GM18511 (cell line): ENCODE measurements around the gene MYPN.

Experiments used
- ATAC-seq: cut with Tn5 transposase; IDR thresholded peaks from one replicate; pipeline ENCODE4 v1.9.1; 2021; ENCODE audit warnings: mild to moderate bottlenecking, moderate library complexity; ENCODE audit not compliant: unreplicated experiment

The MYPN gene

DNA sequence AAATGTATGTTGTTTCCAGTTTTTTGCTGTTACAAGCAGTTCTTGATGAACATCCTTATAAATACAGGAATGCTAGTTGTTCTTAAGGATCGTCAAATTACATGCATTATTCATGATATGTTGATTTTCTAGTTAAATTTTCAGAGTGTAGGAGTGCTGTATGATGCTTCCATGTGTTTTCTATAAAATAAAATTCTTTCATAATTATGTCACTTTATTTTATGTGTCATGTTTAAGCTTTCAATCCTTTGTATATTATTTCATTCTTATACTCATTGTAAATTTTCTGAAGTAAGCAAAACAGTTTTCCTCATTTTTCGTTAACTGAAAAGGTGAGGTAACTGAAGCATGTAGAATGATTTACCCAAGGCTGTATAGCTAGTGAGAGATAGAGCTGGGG lies 16.8 kb upstream of the MYPN start:
- ATAC-seq: no peak

DNA sequence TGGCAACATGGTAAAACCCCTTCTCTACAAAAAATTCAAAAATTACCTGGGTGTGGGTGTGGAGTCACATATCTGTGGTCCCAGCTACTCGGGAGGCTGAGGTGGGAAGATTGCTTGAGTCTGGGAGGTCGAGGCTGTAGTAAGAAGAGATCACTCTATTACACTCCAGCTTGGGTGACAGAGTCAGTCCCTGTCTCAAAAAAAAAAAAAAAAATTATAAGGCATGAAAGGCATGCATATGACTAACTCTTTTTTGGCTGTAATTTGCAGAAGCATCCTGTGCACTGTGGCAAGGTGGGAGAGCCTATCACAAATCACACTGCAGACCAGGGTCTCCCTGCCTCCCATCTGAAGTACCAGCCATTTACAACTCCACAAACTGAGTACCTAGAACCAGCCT lies 14.1 kb upstream of the MYPN start:
- ATAC-seq: no peak

DNA sequence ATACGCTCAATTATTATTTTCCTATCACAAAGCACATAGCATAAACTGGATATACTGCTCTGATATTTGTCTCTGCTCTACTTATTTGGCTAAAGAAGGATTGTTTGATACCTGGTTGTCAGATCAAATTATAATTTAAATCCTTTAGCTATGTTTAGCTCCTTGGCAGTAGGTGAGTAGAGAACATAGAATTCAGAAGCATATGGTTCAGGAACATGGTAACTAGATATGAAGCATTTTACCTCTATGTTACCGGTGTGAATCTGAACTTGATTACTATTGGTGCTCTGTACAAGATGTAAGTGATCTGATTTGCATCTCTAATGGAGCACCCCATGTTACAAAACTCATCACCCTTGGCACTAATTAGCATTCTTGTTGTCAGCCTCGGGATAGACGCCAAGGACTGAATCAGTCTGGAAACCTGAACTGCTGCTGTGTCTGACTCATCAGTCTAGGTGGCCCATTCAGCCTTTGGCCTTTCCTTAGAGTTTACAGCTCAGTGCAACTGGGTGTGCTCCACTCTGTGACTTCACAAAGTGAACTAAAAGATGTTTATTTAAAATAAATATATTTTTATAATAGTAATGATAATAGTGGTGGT lies 12.3 kb upstream of the MYPN start:
- ATAC-seq: no peak

DNA sequence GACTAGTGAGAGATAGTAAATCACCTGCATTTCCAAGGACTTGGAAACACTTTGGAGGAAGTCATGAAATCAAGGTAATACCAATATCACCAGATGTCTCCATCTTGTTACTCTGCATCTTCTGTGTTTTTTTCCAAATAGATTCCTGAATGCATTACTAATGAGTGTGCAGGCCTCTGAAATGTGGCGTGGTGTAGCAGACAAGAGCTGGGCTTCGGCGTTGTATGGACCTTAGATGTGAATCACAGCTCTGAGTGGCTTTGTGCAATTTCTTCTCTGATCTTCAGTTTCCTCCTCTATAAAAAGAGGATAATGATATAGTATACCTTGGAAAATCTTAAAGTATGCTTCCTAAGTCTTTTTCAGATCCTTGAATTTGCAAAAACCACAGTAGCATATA lies 9.6 kb upstream of the MYPN start:
- no peak for ATAC-seq

DNA sequence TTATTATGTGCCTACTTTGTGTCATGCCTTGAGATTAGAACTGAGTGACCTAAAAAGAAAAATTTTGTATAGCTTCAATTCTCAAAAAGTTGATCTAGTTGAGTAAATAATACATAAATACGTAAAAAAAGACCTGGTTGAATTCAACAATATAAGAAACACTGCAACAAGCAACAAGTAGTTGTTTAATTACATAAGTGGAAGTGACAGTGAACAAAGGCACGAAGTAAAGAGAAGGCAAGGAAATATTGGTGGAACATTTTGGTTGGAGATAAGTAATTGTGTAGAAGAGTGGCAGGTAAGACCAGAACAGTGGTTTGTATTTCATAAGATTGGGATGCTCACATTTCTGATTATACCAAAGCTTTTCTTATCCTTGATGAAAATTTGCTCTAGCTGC lies 8.2 kb upstream of the MYPN start:
- no peak for ATAC-seq

DNA sequence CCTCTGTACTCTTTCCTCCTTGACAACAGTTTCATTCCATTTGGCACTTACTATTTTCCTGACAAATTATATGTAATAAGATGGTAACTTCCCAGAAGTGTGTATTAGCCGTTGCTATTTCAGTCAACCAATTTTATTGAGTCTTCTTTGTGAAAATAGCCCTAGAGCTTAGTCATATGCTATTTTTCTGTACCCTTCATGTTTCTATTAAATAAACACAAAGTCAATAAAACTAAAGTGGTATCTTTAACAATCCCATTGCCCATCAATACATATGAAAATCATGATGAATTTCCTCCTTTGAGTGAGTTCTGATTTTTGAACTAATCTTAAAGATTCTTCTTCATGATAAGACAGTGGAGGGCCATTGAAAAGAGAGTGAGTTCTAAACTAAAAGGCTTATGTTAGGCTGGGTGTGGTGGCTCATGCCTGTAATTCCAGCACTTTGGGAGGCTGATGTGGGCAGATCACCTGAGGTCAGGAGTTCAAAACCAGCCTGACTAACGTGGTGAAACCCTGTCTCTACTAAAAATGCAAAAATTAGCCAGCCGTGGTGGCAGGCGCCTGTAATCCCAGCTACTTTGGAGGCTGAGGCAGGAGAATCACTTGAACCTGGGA lies 5.9 kb upstream of the MYPN start:
- no peak for ATAC-seq

DNA sequence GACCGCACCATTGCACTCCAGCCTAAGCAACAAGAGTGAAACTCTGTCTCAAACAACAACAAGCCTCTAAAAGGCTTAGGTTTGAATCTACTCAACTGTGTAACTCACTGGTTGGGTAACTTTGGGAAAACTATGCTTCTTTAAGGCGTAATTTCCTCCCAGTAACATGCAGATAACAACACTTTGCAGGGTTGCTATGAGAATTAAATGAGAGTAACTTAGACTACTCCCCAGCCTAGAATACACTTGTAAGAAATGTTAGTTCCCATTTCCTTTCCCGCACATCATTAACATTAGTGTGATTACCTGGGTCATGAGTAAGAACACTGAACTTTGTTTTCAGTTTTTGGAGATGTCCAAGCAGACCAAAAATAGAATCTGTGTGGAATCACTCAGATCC lies 5.4 kb upstream of the MYPN start:
- ATAC-seq: no peak

DNA sequence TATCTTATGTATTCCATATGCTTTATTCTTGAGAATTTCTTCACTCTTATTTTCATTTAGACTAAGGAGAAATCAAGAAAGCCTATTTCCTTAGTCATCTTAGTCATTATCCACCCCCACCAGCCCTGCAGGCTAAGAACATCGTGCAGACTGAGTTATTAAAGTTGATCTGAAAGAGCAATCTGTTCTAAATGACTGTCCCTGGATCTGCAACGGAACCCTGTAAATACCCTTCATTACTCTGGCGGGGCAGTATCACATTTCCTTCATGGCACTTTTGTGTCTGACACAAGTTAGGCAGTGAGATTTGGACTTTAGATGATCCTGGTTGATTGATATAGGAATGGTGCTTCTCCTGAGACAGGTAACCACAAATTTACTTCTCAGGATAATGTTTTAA lies 3.5 kb upstream of the MYPN start:
- no peak for ATAC-seq

DNA sequence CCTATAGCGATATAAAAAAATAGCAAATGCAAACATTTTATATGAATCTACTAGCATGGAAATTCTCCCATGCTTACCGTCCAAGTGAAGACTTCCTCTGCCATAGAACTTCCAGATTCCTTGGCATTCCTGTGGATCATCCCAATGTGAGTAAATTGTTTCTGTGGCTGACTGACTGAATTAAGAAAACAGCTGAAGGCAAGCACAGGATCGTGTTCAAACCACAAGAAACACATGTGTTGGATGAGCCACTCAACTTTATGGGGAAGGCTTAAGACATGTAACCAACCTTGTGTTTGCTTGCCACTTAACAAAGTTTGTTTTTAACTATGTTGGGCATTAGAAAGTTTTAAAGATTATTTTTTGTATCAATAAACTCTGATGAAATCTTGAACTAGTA lies 2.6 kb upstream of the MYPN start:
- ATAC-seq: no peak

DNA sequence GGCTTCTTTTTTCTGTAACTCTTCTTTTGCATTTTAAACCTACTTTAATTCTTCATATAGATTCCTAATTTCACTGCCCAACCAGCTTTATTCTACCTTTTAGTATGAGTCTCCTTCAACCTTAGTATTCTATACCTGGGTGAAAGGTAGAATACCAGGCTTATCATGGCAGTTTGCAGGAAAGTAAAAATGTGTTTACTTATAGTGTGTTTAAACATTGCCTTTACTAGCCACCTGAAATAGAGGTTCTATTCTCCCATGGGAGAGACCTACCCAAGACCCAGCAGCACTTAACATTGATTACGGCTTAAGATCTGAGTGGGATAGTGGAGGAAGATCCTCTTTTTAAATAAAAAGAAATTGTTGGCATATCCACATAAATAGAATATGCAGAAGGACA lies 1.6 kb upstream of the MYPN start:
- no peak for ATAC-seq

DNA sequence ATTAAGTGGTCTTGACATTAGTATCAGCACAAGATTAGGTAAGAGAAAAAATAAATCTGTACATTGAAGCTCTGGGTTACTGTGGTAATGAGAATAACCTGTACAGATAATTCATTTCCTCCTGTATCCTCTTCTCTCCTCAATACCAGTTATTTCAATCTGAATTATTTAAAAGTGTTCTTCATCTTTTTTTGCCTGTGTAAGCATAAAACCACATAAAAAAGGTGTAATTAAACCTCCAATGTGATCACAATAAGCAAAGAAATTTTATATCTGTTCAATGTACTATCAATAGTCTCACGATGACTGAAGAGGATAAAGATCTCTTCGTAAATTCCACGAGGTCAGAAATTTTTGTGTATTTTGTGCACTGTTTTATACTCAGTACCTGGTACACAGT lies 1.2 kb upstream of the MYPN start:
- ATAC-seq: no peak

DNA sequence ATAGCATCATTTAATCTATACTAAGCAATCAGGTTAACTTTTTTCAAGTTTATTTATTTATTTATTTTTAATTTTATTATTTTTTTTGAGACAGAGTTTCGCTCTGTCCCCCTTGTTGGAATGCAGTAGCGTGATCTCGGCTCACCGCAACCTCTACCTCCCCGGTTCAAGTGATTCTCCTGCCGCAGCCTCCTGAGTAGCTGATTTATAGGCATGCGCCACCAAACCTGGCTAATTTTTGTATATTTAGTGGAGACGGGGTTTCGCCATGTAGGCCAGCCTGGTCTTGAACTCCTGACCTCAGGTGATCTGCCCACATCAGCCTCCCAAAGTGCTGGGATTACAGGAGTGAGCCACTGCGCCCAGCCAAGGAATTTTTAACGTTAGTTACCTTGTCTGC lies 635 bp upstream of the MYPN start:
- ATAC-seq: no peak

DNA sequence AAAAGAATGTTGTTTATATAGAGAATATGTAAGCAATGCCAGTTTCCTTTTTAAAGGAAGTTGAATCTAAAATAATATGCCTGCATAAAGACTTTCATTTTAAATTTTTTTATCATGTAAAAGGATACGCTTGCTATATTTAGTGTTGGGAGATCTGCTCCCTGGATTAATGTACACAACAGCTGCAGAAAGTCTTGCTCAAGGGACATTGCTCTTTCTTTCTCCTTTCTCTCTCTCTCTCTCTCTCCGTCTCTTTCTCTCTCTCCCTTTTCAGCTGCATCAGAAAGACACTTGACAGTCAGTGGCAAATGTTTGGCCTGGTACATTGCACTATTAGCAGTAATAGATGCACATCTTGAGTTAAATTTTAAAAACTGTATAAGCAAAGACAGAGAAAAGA lies 739 bp downstream of the MYPN start:
- no peak for ATAC-seq

DNA sequence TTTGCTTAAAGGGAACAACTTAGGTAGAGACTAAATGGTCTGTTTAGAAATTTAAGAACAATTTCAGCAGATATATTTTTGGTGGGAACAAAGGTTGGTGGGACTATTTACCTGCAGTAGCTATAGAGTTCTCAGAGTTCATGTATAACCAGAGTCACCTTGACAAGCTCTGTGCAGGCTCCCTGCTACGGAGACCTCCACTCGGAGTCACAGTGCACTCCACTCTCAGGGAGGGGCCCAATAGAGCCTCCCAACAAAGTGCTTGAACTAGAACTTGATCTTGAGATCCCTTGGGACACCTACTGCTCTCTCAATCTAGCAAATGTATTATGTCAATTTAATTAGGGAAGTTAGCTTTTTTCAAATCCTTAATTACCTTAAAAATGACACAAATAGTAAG lies 2.3 kb downstream of the MYPN start:
- no peak for ATAC-seq

DNA sequence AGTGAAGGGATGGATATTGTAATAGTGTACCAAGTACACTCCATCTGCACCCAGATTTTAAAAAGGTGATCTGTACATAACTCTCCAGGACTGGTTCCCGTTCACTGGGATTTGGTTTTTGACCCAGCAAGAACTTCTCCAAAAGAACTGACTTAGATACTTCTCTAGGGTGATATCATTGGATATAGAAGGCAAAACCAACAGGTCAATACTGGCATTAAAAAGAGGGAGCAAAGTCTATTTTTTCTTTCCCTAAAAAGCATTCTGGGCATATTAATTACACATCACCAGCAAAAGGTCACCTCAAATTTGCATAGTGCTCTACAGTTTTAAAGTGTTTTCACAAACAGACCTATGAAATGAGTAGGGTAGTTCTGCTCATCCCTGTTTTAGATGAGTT lies 3.5 kb downstream of the MYPN start:
- ATAC-seq: no peak

DNA sequence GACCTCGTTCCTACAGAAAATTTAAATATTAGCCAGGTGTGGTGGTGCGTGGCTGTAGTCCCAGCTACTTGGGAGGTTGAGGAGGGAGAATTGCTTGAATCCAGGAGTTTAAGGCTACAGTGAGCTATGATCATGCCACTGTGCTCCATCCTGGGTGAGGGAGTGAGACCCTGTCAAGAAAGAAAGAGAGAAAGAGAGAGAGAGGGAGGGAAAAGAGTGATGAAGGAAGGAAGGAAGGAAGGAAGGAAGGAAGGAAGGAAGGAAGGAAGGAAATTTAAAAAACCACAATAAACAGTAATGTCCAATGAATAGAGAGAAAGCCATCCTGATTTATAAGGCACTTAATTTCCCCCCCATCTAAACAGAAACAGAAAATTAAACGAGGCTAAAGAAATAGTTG lies 9.4 kb downstream of the MYPN start:
- ATAC-seq: no peak

DNA sequence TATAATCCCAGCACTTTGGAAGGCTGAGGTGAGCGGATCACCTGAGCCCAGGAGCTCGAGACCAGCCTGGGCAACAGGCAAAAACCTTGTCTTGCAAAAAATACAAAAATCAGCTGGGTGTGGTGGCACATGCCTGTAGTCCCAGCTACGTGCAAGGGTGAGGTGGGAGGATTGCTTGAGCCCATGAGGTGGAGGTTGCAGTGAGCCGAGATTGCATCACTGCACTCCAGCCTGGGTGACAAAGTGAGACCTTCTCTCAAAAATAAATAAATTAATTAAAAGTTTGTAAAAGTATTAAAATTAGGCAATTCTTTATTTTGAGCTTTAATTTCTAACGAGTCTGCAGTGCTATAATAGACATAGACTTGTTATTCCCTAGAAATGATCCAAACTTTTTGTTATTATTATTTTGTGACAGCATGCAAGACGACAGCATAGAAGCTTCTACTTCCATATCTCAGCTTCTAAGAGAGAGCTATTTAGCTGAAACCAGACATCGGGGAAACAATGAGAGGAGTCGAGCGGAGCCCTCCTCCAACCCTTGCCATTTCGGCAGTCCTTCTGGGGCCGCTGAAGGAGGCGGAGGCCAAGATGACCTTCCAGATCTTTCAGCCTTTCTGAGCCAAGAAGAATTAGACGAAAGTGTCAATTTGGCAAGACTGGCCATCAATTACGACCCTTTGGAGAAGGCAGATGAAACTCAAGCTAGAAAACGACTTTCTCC lies 11.9 kb downstream of the MYPN start:
- ATAC-seq: no peak

DNA sequence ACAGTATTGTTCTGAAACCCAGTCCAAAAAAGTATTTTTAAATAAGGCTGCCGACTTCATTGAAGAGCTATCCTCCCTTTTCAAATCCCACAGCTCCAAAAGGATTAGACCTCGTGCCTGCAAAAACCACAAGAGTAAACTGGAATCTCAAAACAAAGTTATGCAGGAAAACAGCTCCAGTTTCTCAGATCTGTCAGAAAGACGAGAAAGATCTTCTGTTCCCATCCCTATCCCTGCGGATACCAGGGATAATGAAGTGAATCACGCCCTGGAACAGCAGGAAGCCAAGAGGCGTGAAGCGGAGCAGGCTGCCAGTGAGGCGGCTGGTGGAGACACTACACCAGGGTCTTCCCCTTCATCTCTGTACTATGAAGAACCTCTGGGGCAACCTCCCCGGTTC lies 12.6 kb downstream of the MYPN start:
- no peak for ATAC-seq

DNA sequence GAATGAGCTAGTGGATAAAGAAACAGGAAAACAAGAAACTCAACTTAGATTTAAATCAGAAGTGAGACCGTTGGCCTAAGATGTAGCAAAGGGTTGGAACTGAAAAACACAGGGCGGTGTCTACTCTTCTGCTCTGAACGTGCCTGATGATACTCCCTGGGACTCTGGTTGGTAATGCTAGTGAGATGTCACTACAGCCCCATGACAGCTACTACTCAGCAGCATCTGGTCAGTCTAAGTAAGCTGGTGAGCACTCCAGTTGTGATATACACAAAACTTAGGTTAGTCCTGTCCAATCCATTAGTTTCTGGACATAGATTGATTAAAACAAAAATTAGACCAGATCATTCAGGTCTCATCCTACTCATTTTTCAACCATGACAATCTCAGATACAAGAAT lies 15.4 kb downstream of the MYPN start:
- no peak for ATAC-seq

DNA sequence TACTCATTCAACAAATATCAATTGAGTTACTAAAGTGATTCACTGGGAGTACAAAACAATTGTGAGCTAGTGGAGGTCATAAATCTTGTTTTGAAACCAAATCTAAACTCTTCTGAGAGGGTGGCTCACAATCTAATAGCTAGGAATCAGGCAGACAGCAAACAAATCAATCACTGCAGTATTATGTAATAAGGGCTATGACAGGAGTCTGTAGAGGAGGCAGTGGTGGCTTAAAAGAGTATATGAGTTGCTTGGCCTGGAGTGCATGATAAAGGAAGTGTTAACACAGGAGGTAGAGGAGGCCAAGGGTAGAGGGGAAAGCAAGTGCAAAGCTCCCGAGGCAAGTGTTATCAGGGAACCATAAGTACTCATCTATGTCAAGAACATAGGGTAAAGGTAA lies 16.5 kb downstream of the MYPN start:
- ATAC-seq: no peak

DNA sequence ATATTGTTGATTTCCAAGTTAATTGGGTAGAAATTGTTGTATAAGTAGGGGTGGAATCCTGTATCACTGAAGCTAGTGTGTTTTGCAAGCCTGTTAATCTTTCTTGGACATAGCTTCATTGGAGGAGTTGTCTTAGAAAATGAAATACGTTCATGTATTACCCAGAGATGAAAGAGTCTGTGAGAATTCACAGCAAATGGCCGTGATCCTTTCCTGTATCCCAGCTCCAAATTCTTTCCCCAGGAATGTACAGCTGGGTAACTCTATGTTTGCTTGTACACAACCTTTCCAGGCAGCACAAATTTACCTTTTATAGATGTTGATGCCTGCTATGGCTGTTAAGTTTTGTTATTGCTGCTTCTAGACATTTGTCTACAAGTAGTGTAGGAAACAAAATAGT lies 18.7 kb downstream of the MYPN start:
- ATAC-seq: no peak

DNA sequence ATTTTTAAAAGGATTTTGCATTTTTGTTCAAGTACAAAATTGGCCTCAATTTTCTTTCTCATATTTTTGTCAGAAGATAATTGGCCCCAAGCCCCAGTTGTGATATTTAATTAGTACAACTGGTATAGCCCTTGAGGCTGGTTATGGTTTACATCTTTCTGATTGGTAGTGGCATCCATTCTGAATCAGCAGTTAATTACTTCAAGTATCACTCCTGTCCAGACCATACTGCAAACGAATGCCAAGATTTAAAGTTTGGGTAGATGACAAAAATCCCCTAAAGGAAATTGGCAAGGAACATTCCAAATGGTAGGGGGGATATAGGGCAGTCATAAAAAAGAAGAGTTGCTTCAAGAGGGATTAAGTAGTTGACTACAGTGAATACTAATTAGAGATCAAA lies 23.1 kb downstream of the MYPN start:
- no peak for ATAC-seq

DNA sequence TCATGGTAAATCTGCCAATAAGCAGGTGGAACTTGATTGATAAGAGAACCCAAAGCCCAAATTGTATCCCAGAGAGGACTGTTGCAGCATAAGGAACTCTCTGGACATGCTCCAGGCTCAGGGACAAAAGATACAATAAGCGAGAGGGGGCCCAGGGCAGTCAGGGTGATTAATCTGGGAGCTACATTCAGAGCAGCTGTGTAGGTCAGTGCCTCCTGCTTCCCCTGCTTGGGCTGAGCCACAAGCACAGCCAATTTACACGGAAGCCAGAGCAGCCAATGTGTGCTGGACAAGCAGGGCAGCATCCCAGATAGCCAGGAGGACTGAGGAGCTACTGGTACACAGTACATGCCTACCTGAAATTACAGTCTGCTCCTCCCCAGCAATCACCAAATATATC lies 24.2 kb downstream of the MYPN start:
- no peak for ATAC-seq
